Transverse colon (tissue), 4 donors: ENCODE measurements around the gene PTPRN2. TPM values are rescaled to one million over a fixed set of nuclear protein-coding genes. Genes with fewer than 3 reads are reported as not detected.

ENCODE experiments used
- DNase-seq: peaks from one replicate; pipeline ENCODE4 v3.0.0-alpha.2; 2019
- H3K27ac ChIP-seq, 4 donors: fragments of 200-600 bp; sonication (generic); 2 replicates each; pipeline ENCODE4 v1.5.1; 2016 to 2018; ENCODE audit warnings: inconsistent platforms in 4 of 4
- H3K27me3 ChIP-seq: fragments of 200-600 bp; sonication (generic); 2 replicates; pipeline ENCODE4 v1.5.1; 2017; ENCODE audit warnings: inconsistent platforms
- H3K36me3 ChIP-seq, 4 donors: fragments of 200-600 bp; sonication (generic); 2 replicates each; pipeline ENCODE4 v1.5.1; 2017 to 2019; ENCODE audit warnings: inconsistent platforms in 4 of 4
- H3K4me1 ChIP-seq, 4 donors: fragments of 200-600 bp; sonication (generic); 2 replicates each; pipeline ENCODE4 v1.5.1; 2017 to 2020; ENCODE audit warnings: inconsistent platforms in 4 of 4
- H3K4me3 ChIP-seq, 4 donors: fragments of 200-600 bp; sonication (generic); 1 replicate in 1 of 4; 2 replicates in 3 of 4; pipeline versions ENCODE4 v1.5.1 to v1.6.1; 2017 to 2019; ENCODE audit warnings: inconsistent platforms in 4 of 4
- H3K9me3 ChIP-seq, 2 donors: fragments of 200-600 bp; sonication (generic); 2 replicates each; pipeline ENCODE4 v1.5.1; 2017 to 2019; ENCODE audit warnings: inconsistent platforms in 2 of 2
- CTCF ChIP-seq, 5 experiments: fragments of 200-600 bp in 3 of 5; fragments of 450-650 bp in 2 of 5; sonication (generic) in 3 of 5; IDR thresholded peaks; 1 replicate in 2 of 5; 2 replicates in 3 of 5; pipeline ENCODE4 v1.5.1; 2016 to 2017; ENCODE audit warnings: antibody characterized with exemption in 5 of 5, inconsistent platforms in 3 of 5, mild to moderate bottlenecking in 2 of 5, moderate library complexity in 1 of 5
- EP300 ChIP-seq: sonication (generic); formaldehyde crosslinking; IDR thresholded peaks from one replicate; pipeline ENCODE4 v1.6.1; 2017; ENCODE audit warnings: antibody characterized with exemption, low read depth
- POLR2A ChIP-seq: fragments of 450-650 bp; IDR thresholded peaks from one replicate; pipeline ENCODE4 v1.6.1; 2016; ENCODE audit warnings: antibody characterized with exemption, mild to moderate bottlenecking, moderate library complexity
- POLR2AphosphoS5 ChIP-seq, 3 donors: sonication (generic); formaldehyde crosslinking; IDR thresholded peaks; one replicate each; pipeline ENCODE4 v1.6.1; 2016; ENCODE audit warnings: antibody characterized with exemption in 3 of 3
- WGBS, 2 donors: methylation state at CpG; one replicate each; pipeline ENCODE4 v1.1.5; 2018; ENCODE audit warnings: low coverage in 1 of 2; 5-methylcytosine and 5-hydroxymethylcytosine counted together
- in situ Hi-C, 4 donors: fragments of 200-750 bp; cut with MboI; loops; one replicate each; pipeline versions ENCODE4 v1.15.0 to v1.15.1; 2017; ENCODE audit warnings: low sequenced_read_pairs in 3 of 4, low pct_ligation_motif_present in 1 of 4, low pct_unique_long_range_greater_than_20kb in 1 of 4
- intact Hi-C: fragments of 100-400 bp; cut with DNase I; formaldehyde crosslinking; loops from one replicate; pipeline ENCODE4 v1.15.1; 2023; ENCODE audit warnings: low total_unique reads
- total RNA-seq, 4 donors: library from RNA; depleted of rRNA; stranded (reverse); fragments of >200 nt; gene quantifications; one replicate each; pipeline ENCODE4 v1.1.0, GENCODE V29; 2016

Gene PTPRN2
- total RNA-seq, 4 donors from 2014 or later = 15.4 to 31.1 (median 21.8) TPM

GRCh38 chr7:157656195-157656769 lies 931.3 kb downstream of the PTPRN2 start:
- Histone ChIP-seq H3K9me3 (no peaks in the 10 kb centered on the region), H3K4me1 (no peaks in the 10 kb centered on the region), H3K36me3 (no peaks in the 10 kb centered on the region), H3K4me3 (no peak overlapping the region), H3K27ac (no peak overlapping the region), H3K27me3 (no peaks in the 10 kb centered on the region)
- TF ChIP-seq POLR2AphosphoS5 (IDR thresholded peaks at IDR 0.05) = no peak
- no peak for TF ChIP-seq POLR2A
- no peak for TF ChIP-seq CTCF (IDR thresholded peaks at IDR 0.05)
- no peak for TF ChIP-seq EP300
- WGBS, 2 donors = 92 to 95% methylated on average over 11 to 34 of the region's 34 CpGs
- in situ Hi-C loops (no loop called here), intact Hi-C loops (no loop called here)
- no peak for DNase-seq

GRCh38 chr7:157654350-157654749 lies 933.3 kb downstream of the PTPRN2 start:
- in situ Hi-C loops = no loop called here
- H3K9me3 ChIP-seq = no peaks in the 10 kb centered on the region
- intact Hi-C loops = no loop called here
- no peak overlapping the region for H3K4me3 ChIP-seq
- H3K27me3 ChIP-seq = no peaks in the 10 kb centered on the region
- no peak for TF ChIP-seq CTCF (IDR thresholded peaks at IDR 0.05)
- no peak for TF ChIP-seq POLR2A
- TF ChIP-seq EP300 = no peak
- no peaks in the 10 kb centered on the region for H3K4me1 ChIP-seq
- 87% methylated on average over 14 of the region's 14 CpGs; no CpG with 5 or more reads in 1 of the 2 donors for WGBS, 2 donors
- H3K36me3 ChIP-seq = no peaks in the 10 kb centered on the region
- H3K27ac ChIP-seq = no peak overlapping the region
- no peak for DNase-seq

- Histone ChIP-seq H3K4me1 (no peaks in the 10 kb centered on the region), H3K9me3 (no peaks in the 10 kb centered on the region), H3K4me3 (no peak overlapping the region), H3K36me3 (no peaks in the 10 kb centered on the region), H3K27me3 (no peaks in the 10 kb centered on the region), H3K27ac (no peak overlapping the region)
- no peak for DNase-seq
- TF ChIP-seq CTCF (IDR thresholded peaks at IDR 0.05) (no peak), POLR2AphosphoS5 (IDR thresholded peaks at IDR 0.05) (no peak), EP300 (no peak), POLR2A (no peak)
- intact Hi-C loops = no loop called here
- in situ Hi-C loops = no loop called here
- 88% methylated on average over 27 of the region's 28 CpGs; no CpG with 5 or more reads in 1 of the 2 donors for WGBS, 2 donors
Measured at GRCh38 chr7:157653827-157654207, 933.8 kb downstream of the PTPRN2 start.

- in situ Hi-C loops = no loop called here
- Histone ChIP-seq H3K9me3 (no peaks in the 10 kb centered on the region), H3K4me1 (no peaks in the 10 kb centered on the region), H3K27me3 (no peaks in the 10 kb centered on the region), H3K36me3 (no peaks in the 10 kb centered on the region), H3K27ac (no peak overlapping the region), H3K4me3 (no peak overlapping the region)
- intact Hi-C loops = no loop called here
- no peak for TF ChIP-seq EP300
- no peak for DNase-seq
- WGBS, 2 donors = 67 to 92% methylated on average over 4 to 30 of the region's 32 CpGs
Measured at GRCh38 chr7:157652954-157653826, 934.4 kb downstream of the PTPRN2 start.
